ENCODE data around the gene KICS2.
"Not testable (repeated sequence)": the region's sequence is repeated elsewhere in the genome, so short reads cannot be mapped to it uniquely, and the experiment has no call there.

Gene KICS2

GRCh38 chr12:64222009-64222765, at the start of gene KICS2:
Gene KICS2, minus strand, starts transcription at chr12:64222296. Its CDS starts 59 bp downstream, at chr12:64222237.
- peak; percentile 86 to 88 (median 86) for DNase-seq (ENCODE audit: low read depth in 3 of 3)

- DNase-seq (ENCODE audit: low read depth in 3 of 3): no peak
These were observed 48.3 kb upstream of the KICS2 start for GRCh38 chr12:64270411-64270810.

- DNase-seq (ENCODE audit: low read depth in 3 of 3): no peak
These were observed 47.1 kb upstream of the KICS2 start for GRCh38 chr12:64269161-64269560.

GRCh38 chr12:64268409-64268808, 46.3 kb upstream of the KICS2 start:
- no peak for DNase-seq (ENCODE audit: low read depth in 3 of 3)

GRCh38 chr12:64265839-64266238, 43.7 kb upstream of the KICS2 start:
- no peak for DNase-seq (ENCODE audit: low read depth in 3 of 3)

GRCh38 chr12:64261813-64262212, 39.7 kb upstream of the KICS2 start:
- DNase-seq (ENCODE audit: low read depth in 3 of 3): no peak

- no peak for DNase-seq (ENCODE audit: low read depth in 3 of 3)
These were observed 36.5 kb upstream of the KICS2 start for GRCh38 chr12:64258576-64258975.

DNA sequence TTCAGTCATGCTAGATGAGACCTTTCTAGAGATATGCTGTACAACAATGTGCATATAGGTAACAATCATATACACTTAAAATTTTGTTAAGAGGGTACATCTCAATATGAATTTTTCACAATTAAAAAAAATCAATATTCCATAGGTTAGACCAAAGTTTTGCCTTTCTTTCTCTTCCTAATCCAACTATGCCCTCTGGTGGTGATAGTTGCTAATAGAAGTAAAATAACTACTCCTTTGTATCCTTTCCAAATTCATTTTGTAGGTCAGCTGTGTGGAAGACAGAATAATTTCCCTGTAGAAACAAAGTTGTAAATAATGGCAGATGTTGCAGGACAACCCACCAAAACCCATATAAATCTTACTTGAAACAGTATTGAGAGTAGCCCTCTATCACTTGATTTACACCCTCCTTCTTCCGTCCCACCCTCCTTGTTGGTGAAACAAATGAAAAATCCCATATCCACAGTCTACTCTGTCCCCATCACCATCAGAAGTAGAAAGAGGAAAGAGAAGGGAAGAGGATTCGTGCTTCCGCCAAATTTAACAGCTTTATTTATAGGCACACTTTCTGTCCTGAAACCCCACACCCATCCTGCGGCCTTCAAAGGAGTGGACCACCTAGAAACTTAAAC, 34.2 kb upstream of the KICS2 start:
- DNase-seq (ENCODE audit: low read depth in 3 of 3): no peak

- DNase-seq (ENCODE audit: low read depth in 3 of 3): no peak
These were observed 33.2 kb upstream of the KICS2 start for GRCh38 chr12:64255249-64255648.

DNA sequence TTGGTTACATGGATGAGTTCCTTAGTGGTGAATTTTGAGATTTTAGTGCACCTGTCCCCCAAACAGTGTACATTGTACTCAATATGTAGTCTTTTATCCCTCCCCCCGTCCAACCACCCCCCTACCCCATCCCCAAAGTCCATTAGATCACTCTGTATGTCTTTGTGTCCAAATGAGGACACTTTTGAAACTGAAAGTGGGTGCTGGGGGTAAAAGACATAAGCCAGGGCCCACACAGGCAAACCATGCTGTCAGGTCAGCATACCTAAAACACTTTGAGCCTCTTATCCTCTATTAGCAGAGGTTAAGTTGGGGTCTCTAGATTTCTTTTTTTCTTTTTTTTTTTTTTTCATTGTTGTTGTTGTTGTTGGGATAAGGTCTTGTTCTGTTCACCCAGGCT, 31.3 kb upstream of the KICS2 start:
- DNase-seq (ENCODE audit: low read depth in 3 of 3): no peak

DNA sequence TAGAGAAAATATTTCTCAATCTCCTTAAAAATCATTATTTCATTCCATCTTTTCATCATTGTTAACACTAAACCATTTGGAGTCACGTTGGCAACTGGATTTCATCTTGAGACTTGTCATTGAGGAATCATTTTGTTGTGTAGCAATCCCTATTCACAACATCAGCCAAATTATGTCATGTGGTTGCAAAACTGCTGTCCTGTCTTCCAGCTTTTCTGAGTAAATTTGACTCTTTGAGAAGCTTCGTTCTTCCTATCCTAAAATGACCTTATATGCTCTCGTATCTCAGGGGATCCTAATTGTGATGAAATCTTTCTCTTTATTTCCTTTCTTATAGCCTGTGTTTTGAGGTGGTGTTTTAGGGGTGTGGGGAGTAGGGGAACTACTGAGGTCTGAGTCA, 30.6 kb upstream of the KICS2 start:
- DNase-seq (ENCODE audit: low read depth in 3 of 3): no peak

GRCh38 chr12:64243809-64244208, 21.7 kb upstream of the KICS2 start:
- DNase-seq (ENCODE audit: low read depth in 3 of 3): no peak

DNA sequence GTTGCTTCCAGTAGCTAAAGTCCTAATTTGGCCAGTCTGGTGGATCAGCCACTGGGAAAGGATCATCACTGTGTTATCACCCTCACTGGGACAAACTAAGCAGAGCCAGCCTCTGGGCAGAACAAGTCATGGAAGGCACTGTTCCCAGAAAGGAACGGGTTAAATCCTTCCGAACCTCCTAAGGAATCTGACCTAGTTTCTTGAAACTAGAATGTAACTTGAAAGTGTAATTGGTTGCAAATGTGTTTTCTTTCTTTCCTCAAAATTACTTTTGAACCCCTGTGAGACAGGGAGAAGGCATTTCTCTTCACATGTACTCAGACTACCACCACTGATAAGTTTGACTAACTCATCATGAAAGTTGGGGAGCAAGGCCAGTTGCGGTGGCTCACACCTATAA, 18.7 kb upstream of the KICS2 start:
- no peak for DNase-seq (ENCODE audit: low read depth in 3 of 3)

- no peak for DNase-seq (ENCODE audit: low read depth in 3 of 3)
These were observed 15.3 kb upstream of the KICS2 start for GRCh38 chr12:64237382-64237781.

- no peak for DNase-seq (ENCODE audit: low read depth in 3 of 3)
These were observed 14.5 kb upstream of the KICS2 start for GRCh38 chr12:64236549-64236948.

DNA sequence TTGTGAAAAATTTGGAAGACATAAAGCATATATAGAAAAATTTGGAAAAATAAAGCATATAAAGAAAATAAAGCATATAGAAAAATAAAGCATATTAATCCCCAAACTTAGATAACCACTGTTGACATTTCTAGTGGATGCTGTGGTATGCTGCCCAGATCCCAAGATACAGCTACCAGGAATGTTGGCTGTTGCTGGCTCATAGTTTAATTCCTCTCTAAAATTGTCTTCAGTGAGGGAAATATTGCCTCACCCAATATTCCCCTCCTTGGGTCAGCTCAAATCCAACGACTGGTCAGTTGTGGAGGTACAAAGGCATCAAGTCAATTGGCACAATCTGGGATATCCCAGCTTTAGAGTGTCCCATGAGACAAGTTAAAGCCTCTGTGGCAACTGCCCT, 10.1 kb upstream of the KICS2 start:
- no peak for DNase-seq (ENCODE audit: low read depth in 3 of 3)

GRCh38 chr12:64229796-64230195, 7.7 kb upstream of the KICS2 start:
- no peak for DNase-seq (ENCODE audit: low read depth in 3 of 3)

GRCh38 chr12:64229240-64229639, 7.1 kb upstream of the KICS2 start:
- no peak for DNase-seq (ENCODE audit: low read depth in 3 of 3)

- no peak for DNase-seq (ENCODE audit: low read depth in 3 of 3)
These were observed 3.5 kb upstream of the KICS2 start for GRCh38 chr12:64225626-64226025.

DNA sequence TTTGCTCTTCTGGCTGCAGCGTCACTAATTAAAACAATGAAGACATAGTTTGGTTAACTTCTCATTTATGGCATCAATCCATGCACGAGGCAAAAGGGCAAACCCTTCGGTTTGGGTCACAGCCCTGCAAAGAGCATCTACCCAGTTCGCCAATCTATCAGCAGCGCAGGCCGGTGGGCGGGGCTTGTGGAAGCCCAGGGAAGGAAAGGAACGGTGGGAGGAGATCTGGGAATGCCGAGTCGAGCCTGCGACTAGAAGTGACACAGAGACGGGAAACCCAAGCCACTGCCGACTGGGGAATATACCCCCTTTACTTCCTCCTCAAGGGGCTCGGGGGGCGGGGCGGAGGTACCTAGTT, 466 bp downstream of the KICS2 start:
- peak; percentile 31 to 61 (median 33) for DNase-seq (ENCODE audit: low read depth in 3 of 3)

- DNase-seq (ENCODE audit: low read depth in 3 of 3): no peak
These were observed 2.0 kb downstream of the KICS2 start for GRCh38 chr12:64220046-64220445.

GRCh38 chr12:64219145-64219544, 3.0 kb downstream of the KICS2 start:
- DNase-seq (ENCODE audit: low read depth in 3 of 3): no peak

GRCh38 chr12:64218597-64218996, 3.5 kb downstream of the KICS2 start:
- no peak for DNase-seq (ENCODE audit: low read depth in 3 of 3)

DNA sequence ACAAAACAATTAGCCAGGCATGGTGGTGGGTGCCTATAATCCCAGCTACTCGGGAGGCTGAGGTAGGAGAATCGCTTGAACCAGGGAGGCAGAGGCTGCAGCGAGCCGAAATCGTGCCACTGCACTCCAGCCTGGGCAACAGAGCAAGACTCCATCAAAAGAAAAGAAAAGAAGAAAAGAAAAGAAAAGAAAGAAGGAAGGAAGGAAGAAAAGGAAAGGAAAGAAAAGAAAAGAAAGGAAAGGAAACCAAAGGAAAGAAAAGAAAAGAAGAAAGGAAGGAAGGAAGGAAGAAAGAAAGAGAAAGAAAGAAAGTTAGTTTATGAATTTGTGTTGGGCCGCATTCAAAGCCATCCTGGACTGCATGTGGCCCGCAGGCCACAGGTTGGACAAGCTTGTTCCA, 4.5 kb downstream of the KICS2 start:
- not testable (repeated sequence) for DNase-seq (ENCODE audit: low read depth in 3 of 3)
